ENCODE results near the gene RSBN1. TPM values are rescaled to one million over a fixed set of nuclear protein-coding genes. Genes with fewer than 3 reads are reported as not detected.

Gene RSBN1
- total and polyA plus RNA-seq, 9 of the 15 experiments (the other 6 are each of a cell fraction or from before 2014, with no cell fraction given): 4.5 to 24.3 (median 13.0) TPM

GRCh38 chr1:113811888-113812660, at the start of gene RSBN1 (continued):
- TF ChIP-seq PBX2 (CRISPR knock-in tag; IDR thresholded peaks at IDR 0.05; ENCODE audit: low read depth) (0 out of 2 replicates have a peak, but pooled peaks have one; percentile 15), PBX2 (tag; conservative IDR thresholded peaks at IDR 0.05; ENCODE audit: low read depth) (peak; percentile 48; the same call in 1 of the 2 replicates), NBN (IDR thresholded peaks at IDR 0.05; ENCODE audit: low read depth) (no peak), ZNF146 (CRISPR knock-in tag; IDR thresholded peaks at IDR 0.05; ENCODE audit: unreplicated experiment) (no peak), CREB3L1 (IDR thresholded peaks at IDR 0.05; ENCODE audit: borderline replicate concordance, low read depth) (peak; percentile 96), ZNF507 (tag; conservative IDR thresholded peaks at IDR 0.05) (no peak), LCOR (CRISPR knock-in tag; IDR thresholded peaks at IDR 0.05) (peak; percentile 86; the same call in 1 of the 2 replicates), CTCFL (IDR thresholded peaks at IDR 0.05; ENCODE audit: borderline replicate concordance, insufficient read depth, low read depth, low read length, poor library complexity, severe bottlenecking) (peak; percentile 20), ZFPM2 (CRISPR knock-in tag; IDR thresholded peaks at IDR 0.05) (0 out of 2 replicates have a peak, but pooled peaks have one; percentile 8), SMARCC2 (IDR thresholded peaks at IDR 0.05; ENCODE audit: low read depth) (no peak), SMAD1 (IDR thresholded peaks at IDR 0.05; ENCODE audit: low read depth, low read length, partially characterized antibody) (peak; percentile 58), ZNF140 (CRISPR knock-in tag; IDR thresholded peaks at IDR 0.05) (no peak), FUS (optimal IDR thresholded peaks at IDR 0.05; ENCODE audit: low read depth, low read length) (no peak)
